NCI-H128 (cell line): ENCODE data around the gene CCDC106.

ENCODE experiments used
- DNase-seq: peaks from one replicate; lab custom pipeline; 2025; ENCODE audit not compliant: unreplicated experiment; lab: John Stamatoyannopoulos, UW

Gene CCDC106

GRCh38 chr19:55635856-55636440, 12.1 kb upstream of the CCDC106 start:
- no peak for DNase-seq

- no peak for DNase-seq
Observed at GRCh38 chr19:55636723-55637122, 11.3 kb upstream of the CCDC106 start.

- no peak for DNase-seq
Observed at GRCh38 chr19:55637534-55637933, 10.5 kb upstream of the CCDC106 start.

- no peak for DNase-seq
Observed at GRCh38 chr19:55638864-55639359, 9.1 kb upstream of the CCDC106 start.

- DNase-seq: peak; percentile 38
Observed at GRCh38 chr19:55640043-55640576, 7.9 kb upstream of the CCDC106 start.

GRCh38 chr19:55640577-55641425, 7.2 kb upstream of the CCDC106 start, which contains the start of gene ZNF580:
ZNF580 (plus strand) TSS chr19:55641002; CDS start chr19:55642509, 1,507 bp downstream.
- peak; percentile 41 for DNase-seq

GRCh38 chr19:55641426-55642152, 6.4 kb upstream of the CCDC106 start:
- DNase-seq: no peak

GRCh38 chr19:55642153-55643002, 5.6 kb upstream of the CCDC106 start:
- no peak for DNase-seq

GRCh38 chr19:55643003-55643886, 4.8 kb upstream of the CCDC106 start, which contains the start of gene ZNF581:
ZNF581 (plus strand) TSS chr19:55643649; CDS start chr19:55644572, 923 bp downstream.
- no peak for DNase-seq

GRCh38 chr19:55643887-55644176, 4.2 kb upstream of the CCDC106 start:
- no peak for DNase-seq

GRCh38 chr19:55644191-55644833, 3.7 kb upstream of the CCDC106 start:
- no peak for DNase-seq

GRCh38 chr19:55644842-55645511, 3.0 kb upstream of the CCDC106 start:
- DNase-seq: no peak

- no peak for DNase-seq
Observed at GRCh38 chr19:55645512-55645881, 2.5 kb upstream of the CCDC106 start.

- no peak for DNase-seq
Observed at GRCh38 chr19:55646889-55647731, 902 bp upstream of the CCDC106 start.

- no peak for DNase-seq
Observed at GRCh38 chr19:55648585-55649267, 714 bp downstream of the CCDC106 start.

- DNase-seq: no peak
Observed at GRCh38 chr19:55649268-55650125, 1.5 kb downstream of the CCDC106 start.
